GM19372 (cell line): Measurements from ENCODE around the gene PASK.

Experiments
- ATAC-seq: cut with Tn5 transposase; IDR thresholded peaks from one replicate; pipeline ENCODE4 v1.9.1; 2021; ENCODE audit warnings: mild to moderate bottlenecking, low read depth, moderate library complexity; ENCODE audit not compliant: unreplicated experiment

The PASK gene

DNA sequence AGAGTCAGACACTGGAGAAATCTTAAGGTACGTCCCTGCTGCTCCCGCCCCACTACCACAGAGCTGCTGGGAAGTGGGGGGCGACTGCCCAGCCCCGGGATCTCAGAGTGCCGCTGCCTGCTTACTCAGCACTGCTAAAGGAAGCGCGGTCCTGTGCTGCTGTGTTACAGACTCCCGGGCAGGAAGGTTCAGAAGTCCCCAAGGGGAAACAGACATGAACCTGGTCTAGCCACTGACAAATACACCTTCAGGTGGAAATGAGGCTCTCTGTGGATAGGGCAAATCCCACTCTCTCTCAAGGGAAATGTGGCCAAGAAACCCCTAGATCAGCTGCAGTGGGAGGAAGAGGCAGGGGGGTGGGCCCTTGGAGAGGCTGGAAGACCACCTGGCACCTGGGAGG, 60.9 kb downstream of the PASK start:
- ATAC-seq = no peak

DNA sequence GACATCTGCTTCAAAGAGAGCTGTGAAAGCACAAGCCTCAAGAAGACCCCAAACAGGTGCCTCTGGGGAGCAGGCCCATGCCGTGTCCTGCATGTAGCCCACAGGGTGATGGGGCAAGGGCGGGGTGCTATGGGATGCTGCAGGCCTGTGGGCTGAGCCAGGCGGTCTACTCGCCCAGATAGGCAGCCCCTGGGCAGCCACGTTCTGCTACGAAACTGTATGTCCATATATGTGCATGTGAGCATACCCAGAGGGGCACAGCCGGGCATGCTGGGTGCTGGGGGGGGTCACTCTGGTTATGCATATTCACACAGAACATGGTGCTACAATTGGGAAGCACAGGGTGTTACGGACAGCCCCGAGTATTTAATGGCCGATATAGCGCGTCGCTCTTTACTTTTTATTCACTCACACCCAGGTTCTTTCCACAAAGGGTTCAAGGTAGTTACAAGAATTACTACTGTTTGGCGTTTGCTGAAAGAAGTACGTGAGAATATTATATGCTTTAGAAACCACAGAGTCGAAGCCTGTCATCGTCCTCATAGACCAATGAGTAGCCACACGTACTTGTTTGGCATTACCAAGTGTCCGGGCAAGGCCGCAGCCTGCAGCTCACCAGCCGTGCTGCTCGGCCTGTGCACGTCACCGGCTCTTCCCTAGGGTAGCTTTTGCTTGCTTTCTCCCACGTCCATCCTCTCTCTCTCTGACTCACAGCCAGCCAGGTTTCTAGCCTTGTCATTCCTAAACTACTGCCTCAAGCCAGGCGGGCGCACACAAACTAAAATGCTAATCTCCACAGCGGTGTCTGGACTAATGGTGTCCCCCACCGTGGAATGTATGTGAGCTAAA, 61.6 kb downstream of the PASK start:
- ATAC-seq = no peak

- no peak for ATAC-seq
Observed at GRCh38 chr2:241084856-241085444, 64.3 kb downstream of the PASK start.

- no peak for ATAC-seq
Observed at GRCh38 chr2:241083091-241083415, 66.2 kb downstream of the PASK start.

GRCh38 chr2:241082341-241083090, 66.8 kb downstream of the PASK start:
- ATAC-seq = no peak

- ATAC-seq = no peak
Observed at GRCh38 chr2:241081643-241082340, 67.5 kb downstream of the PASK start.

- ATAC-seq = no peak
Observed at GRCh38 chr2:241081190-241081642, 68.1 kb downstream of the PASK start.

DNA sequence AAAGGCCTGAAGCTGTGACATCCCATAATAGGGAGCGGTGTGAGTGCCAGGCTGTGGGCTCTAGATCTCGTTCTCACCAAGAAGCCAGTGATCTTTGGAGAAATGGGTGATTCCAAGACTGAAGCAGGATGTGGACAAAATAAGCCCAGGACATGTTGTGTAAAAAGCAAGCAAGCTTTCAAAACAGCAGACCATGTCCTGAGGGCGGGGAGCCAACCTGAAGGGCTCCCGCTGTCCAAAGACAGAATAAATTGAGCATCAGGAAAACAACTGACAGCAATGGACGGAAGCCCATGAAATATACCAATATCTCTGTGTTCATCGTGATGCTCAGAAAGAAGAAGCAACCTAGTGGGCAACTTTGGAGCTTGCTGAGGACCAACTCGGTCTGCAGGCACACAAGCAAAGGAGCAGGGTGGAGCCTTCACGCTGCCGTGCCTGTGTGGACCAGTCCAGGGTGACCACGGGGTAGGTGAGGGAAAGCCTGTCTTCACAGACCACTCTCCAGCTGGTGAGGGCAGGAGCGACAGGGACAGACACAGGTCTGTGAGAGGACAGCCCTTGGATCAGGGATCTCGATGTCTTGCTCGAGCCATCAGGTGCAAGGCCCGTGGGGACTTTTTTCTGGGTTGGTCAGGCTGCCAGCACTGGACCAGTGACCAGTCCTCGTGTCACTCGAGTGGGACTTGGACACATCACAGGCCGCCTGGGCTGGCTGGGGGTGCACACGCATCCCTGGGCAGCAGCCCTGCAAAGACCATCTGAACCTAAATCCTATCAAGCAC, 68.7 kb downstream of the PASK start:
- no peak for ATAC-seq

DNA sequence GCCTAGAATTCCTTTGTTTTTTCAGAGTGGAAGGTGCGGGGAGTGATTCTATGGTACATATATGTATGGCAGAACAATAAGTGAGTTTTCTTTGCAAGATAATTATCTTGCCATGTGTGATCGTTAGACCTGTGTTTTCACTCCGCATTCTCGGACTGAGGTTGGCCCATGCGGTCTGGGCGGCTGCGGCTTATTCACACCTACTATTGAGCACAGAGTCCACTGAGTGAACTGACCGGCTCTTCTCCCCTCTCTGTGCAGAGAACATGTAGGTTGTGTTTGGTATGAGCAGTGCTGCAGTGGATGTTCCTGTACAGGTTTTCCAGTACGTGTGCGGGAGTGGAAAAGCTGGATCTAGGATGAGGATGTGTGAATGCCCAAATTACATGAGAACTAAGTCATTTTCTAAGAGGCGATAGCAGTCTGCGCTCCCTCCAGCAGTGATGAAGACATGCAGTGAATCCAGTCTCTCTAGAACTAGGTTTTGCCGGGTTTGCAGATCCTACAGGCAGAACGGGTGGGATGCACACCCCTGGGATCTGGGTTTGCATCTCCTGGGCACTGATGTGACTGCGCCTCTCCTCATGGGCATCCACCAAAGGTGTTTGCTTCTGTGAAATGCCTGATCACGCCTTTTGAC, 74.3 kb downstream of the PASK start:
- no peak for ATAC-seq

DNA sequence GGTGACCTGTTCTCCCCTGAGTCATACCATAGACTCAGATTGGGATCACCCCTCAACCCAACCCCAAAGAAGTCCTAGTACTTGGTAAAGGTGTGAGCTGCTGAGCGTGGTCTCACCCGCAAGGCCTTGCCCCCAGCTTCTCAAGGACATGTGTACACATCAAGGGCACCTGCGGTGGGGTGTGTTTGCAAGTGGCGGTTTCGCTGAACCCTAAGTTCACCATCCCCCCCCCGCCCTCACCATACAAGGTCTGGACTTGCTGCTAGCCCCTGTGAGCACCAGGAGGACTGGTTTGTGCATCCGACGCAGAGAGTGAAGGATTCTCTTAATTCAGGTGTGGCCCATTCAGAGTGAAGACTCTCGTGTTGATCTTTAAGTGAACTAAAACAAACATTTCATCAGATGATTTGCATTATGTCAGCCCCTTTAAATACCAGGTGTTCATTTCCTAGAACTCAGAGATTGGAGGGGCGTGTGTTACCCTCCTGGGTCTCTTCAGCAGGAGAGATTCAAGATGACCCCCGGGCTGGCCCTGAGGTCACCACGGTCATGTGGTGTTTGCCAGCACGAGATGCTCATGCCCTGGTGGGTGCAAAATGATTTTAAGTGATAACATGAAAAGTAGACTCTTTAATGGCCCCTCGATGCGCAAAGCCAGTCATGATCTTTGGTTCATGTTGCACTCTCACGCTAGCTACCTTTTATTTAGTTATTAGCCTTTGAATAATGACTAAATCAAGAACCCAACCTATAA, 75.0 kb downstream of the PASK start:
- no peak for ATAC-seq

DNA sequence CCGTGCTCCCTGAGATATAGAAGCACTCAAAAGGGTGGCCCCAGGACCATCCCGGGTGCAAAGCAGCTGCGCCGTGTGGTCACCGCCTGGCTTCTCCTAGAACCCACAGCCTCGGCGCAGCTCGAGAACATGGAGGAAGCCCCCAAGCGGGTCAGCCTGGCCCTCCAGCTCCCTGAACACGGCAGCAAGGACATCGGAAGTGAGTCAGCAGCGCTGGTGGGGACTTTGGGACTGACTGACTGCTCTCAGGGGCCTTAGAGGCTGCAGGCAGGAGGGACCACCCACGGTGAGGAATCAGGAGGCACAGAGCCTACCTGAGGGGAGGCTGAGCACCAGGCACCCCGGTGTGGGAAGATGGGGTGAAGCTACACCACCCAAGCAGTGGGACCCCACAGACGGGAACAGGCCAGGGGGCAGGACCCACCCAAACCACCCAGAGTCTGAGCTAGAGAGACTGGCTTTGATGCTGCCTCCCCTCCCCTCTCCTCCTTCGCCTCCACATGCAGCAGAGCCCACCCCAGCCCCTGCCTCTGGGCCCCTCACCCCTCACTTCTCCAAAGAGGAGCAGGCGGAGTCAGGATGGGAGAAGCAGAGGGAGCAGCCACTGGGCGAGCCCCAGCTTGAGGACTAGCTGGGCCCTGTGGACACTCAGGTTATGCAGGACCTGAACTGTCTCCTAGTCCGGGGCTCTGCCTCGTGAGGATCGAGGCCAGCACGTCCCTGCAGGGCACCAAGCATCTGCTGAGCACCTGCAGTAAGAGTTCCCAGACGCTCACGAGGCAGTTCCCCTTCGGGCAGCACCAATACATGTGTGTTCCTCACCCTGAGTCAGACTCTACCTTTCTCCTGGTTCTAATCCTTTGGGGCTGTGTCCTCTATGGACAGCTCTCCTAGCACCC, 75.9 kb downstream of the PASK start:
- ATAC-seq = no peak

- no peak for ATAC-seq
Observed at GRCh38 chr2:241072553-241073165, 76.6 kb downstream of the PASK start.

- no peak for ATAC-seq
Observed at GRCh38 chr2:241072151-241072550, 77.1 kb downstream of the PASK start.

DNA sequence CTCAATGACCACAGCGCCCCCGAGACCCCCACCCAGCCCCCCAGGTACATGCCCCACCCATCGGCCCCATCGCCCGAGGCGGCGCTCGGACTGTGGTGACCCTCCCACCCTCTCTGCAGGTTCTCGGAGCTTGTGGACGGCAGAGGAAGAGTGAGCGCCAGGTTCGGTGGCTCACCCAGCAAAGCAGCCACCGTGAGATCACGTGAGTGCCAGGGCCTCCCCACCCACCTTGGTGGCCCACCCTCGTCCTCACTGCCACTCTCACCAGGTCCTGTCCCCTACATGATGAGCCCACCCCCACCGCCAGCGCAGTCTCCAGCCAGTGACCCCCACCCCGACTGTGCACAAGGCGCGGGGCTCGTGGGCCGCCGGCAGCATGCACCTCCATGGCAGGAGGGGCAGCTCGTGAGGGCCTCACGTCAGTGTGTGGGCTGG, 77.6 kb downstream of the PASK start:
- ATAC-seq = no peak

DNA sequence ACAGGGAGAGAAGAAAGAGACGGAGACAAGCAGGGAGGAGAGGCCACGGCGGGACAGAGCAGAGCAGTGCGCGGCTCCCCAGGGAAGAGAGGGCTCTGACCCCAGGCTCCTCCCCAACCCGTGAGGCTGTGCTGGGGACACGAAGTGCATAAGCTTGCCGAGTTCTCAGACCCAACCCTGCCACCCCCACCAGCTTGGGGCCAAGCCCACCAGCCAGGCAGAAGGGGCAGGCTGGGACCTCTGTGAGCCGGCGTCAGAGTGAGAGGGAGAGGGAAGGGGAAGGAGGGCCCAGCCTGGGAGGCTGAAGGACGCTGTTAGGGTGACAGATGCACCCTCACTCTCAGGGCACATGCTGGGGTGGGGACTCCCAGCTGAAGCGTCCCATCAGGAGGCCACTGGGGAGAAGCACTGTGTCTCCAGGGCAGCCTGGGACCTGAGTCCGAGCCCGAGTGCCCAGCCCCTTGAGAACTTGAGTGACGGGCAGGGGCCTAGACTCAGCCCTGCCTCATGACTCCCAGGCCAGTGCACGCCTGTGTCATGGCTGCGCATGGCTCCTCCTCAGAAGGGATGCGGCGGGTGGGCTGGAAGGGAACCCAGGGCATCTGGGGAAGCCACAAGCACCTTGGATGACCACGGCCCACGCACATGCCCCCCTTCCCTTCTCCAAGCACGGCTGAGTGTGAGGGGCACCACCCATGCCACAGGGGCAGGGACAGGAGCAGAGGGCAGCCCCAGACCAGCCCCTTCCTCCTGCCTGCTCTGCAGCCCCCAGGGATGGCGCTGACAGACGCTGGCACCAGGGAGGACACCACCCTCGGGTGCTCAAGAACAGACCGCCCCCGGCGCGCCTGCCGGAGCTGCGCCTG, 78.2 kb downstream of the PASK start:
- ATAC-seq = no peak

DNA sequence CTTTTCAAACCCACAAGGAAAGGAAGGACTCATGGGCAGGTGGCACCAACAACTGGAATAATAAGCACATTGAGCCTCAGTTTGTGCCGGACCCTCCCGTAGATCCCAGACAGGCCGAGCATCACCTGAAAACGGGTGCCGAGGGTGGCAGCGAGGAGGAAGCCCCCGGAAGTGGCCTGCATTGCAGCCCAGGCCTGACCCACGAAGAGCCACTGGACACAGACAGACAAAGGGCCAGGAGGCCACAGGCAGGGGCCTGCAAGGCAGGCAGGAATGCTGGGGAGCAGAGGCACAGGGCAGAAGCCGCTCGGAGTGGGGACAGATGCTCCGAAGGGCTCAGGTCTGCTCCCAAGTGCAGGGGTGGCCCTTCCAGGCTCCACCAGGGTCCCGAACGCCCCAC, 78.9 kb downstream of the PASK start:
- ATAC-seq = no peak
